Glutamatergic neuron (in vitro differentiated cells): Measurements from ENCODE around the gene RECQL. TPM values are rescaled to one million over a fixed set of nuclear protein-coding genes. Genes with fewer than 3 reads are reported as not detected.
A peak's percentile ranks its signal among the peaks of the same experiment; 100 is the strongest.

Source experiments
- DNase-seq: peaks from one replicate; pipeline ENCODE4 v3.0.0; 2022
- H3K27ac Mint-ChIP-seq: one replicate; pipeline ENCODE4 v1.8.0; 2020; ENCODE audit warnings: mild to moderate bottlenecking, mixed read lengths, inconsistent platforms; ENCODE audit not compliant: unreplicated experiment
- H3K27me3 Mint-ChIP-seq: one replicate; pipeline ENCODE4 v1.8.0; 2020; ENCODE audit warnings: mild to moderate bottlenecking, moderate library complexity, mixed read lengths, inconsistent platforms; ENCODE audit not compliant: unreplicated experiment
- H3K36me3 Mint-ChIP-seq: one replicate; pipeline ENCODE4 v1.8.0; 2020; ENCODE audit warnings: mild to moderate bottlenecking, mixed read lengths, inconsistent platforms; ENCODE audit not compliant: unreplicated experiment
- H3K4me1 Mint-ChIP-seq: one replicate; pipeline ENCODE4 v1.8.0; 2020; ENCODE audit warnings: mild to moderate bottlenecking, low read depth, mixed read lengths, inconsistent platforms; ENCODE audit not compliant: unreplicated experiment
- H3K4me3 Mint-ChIP-seq: one replicate; pipeline ENCODE4 v1.8.0; 2020; ENCODE audit warnings: mild to moderate bottlenecking, mixed read lengths, inconsistent platforms; ENCODE audit not compliant: unreplicated experiment
- H3K9me3 Mint-ChIP-seq: one replicate; pipeline ENCODE4 v1.8.0; 2020; ENCODE audit warnings: mild to moderate bottlenecking, moderate library complexity, mixed read lengths, inconsistent platforms; ENCODE audit not compliant: unreplicated experiment
- CTCF ChIP-seq: fragments of 200-600 bp; sonication (generic); IDR thresholded peaks from one replicate; pipeline ENCODE4 v1.5.0; 2021; ENCODE audit not compliant: partially characterized antibody, unreplicated experiment
- total RNA-seq: library from RNA; stranded (reverse); fragmentation: NEBNext Ultra II Directional; extraction: Animal tissue kit (Norgen Biotek cat#: 25700); gene quantifications from one replicate; pipeline ENCODE4 v1.2.1, GENCODE V29; 2021; ENCODE audit not compliant: unreplicated experiment

Gene RECQL
- total RNA-seq, 1 donor from 2014 or later, result 20.0 TPM

- H3K4me3 Mint-ChIP-seq, result no peak overlapping the region
Measured at GRCh38 chr12:21529456-21529855, 28.0 kb upstream of the RECQL start.

GRCh38 chr12:21528953-21529352, 27.5 kb upstream of the RECQL start:
- H3K27ac Mint-ChIP-seq, result no peak overlapping the region
- no peak for TF ChIP-seq CTCF
- H3K36me3 Mint-ChIP-seq, result peaks cover 9% of the 10 kb centered on the region
- DNase-seq, result no peak
- H3K27me3 Mint-ChIP-seq, result peaks cover 2% of the 10 kb centered on the region
- no peaks in the 10 kb centered on the region for H3K9me3 Mint-ChIP-seq
- peak overlapping the region; percentile 82 for H3K4me3 Mint-ChIP-seq
- H3K4me1 Mint-ChIP-seq, result no peaks in the 10 kb centered on the region

More at GRCh38 chr12:21529456-21529855, 28.0 kb upstream of the RECQL start:
- Mint-ChIP-seq H3K9me3 (no peaks in the 10 kb centered on the region), H3K27me3 (peaks cover 2% of the 10 kb centered on the region), H3K27ac (no peak overlapping the region), H3K36me3 (peaks cover 8% of the 10 kb centered on the region), H3K4me1 (no peaks in the 10 kb centered on the region)
- no peak for DNase-seq
- TF ChIP-seq CTCF, result no peak

- Mint-ChIP-seq H3K27me3 (peaks cover 2% of the 10 kb centered on the region), H3K9me3 (no peaks in the 10 kb centered on the region), H3K4me3 (peak overlapping the region; percentile 82)
Measured at GRCh38 chr12:21527451-21528180, 26.2 kb upstream of the RECQL start.

DNA sequence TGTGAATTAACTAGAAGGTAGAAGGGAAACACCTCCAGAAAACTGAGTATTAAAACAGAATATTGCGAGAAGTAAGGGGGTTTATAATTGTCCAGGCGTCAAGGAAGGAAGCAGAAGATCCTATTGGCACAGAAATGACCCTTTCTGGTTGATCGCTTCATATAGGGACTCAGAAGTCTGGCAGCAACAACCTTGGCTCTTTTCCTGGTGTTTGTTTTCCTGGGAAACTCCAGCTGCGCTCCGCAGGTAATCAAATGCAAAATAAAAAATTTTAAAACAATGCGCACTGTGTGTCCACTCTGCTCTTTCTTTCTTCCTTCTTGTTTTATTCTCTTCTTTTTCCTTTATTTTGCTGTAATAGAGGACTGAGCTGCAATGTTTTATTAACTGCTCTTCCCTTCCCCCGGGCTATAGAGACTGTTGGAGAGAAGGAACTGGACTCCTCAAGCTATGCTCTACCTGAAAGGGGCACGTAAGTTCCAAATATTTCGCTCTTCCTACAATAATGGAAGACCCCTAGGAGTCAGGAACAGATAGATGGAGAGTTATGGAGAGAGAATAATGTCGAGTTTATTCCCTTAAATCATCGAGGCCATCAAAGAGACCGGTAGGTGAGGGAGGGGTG, 25.4 kb upstream of the RECQL start:
- peak overlapping the region; percentile 82 for H3K4me3 Mint-ChIP-seq
- no peaks in the 10 kb centered on the region for H3K9me3 Mint-ChIP-seq
- TF ChIP-seq CTCF, result no peak
- no peak overlapping the region for H3K27ac Mint-ChIP-seq
- no peaks in the 10 kb centered on the region for H3K4me1 Mint-ChIP-seq
- DNase-seq, result no peak
- H3K27me3 Mint-ChIP-seq, result peaks cover 2% of the 10 kb centered on the region
- H3K36me3 Mint-ChIP-seq, result peaks cover 9% of the 10 kb centered on the region

More at GRCh38 chr12:21527451-21528180, 26.2 kb upstream of the RECQL start:
- TF ChIP-seq CTCF, result no peak
- H3K27ac Mint-ChIP-seq, result no peak overlapping the region
- no peaks in the 10 kb centered on the region for H3K4me1 Mint-ChIP-seq
- H3K36me3 Mint-ChIP-seq, result peaks cover 9% of the 10 kb centered on the region
- DNase-seq, result peak; percentile 72

- Mint-ChIP-seq H3K4me1 (no peaks in the 10 kb centered on the region), H3K36me3 (peaks cover 9% of the 10 kb centered on the region), H3K27ac (no peak within 1 kb of the TSS), H3K4me3 (peak within 1 kb of the TSS; percentile 82), H3K27me3 (peaks cover 2% of the 10 kb centered on the region), H3K9me3 (no peaks in the 10 kb centered on the region)
- no peak for TF ChIP-seq CTCF
- DNase-seq, result no peak
Measured at GRCh38 chr12:21526053-21526452, 24.6 kb upstream of the RECQL start, which contains the start of gene SPX. SPX (plus strand) TSS chr12:21526296; CDS start chr12:21526473, 177 bp downstream.
